GM12892 (cell line): ENCODE results near the gene NEFH.

ENCODE experiments used
- POLR2A ChIP-seq: IDR thresholded peaks from 2 replicates; pipeline ENCODE4 v1.6.1; 2011; ENCODE audit warnings: low read depth, low read length, control low read depth
- POLR2AphosphoS5 ChIP-seq: IDR thresholded peaks from 2 replicates; pipeline ENCODE4 v1.6.1; 2011; ENCODE audit warnings: low read depth, low read length, control low read depth
- TAF1 ChIP-seq: IDR thresholded peaks from 2 replicates; pipeline ENCODE4 v1.6.1; 2011; ENCODE audit warnings: low read depth, mild to moderate bottlenecking, control low read depth, low read length, borderline replicate concordance

DNA sequence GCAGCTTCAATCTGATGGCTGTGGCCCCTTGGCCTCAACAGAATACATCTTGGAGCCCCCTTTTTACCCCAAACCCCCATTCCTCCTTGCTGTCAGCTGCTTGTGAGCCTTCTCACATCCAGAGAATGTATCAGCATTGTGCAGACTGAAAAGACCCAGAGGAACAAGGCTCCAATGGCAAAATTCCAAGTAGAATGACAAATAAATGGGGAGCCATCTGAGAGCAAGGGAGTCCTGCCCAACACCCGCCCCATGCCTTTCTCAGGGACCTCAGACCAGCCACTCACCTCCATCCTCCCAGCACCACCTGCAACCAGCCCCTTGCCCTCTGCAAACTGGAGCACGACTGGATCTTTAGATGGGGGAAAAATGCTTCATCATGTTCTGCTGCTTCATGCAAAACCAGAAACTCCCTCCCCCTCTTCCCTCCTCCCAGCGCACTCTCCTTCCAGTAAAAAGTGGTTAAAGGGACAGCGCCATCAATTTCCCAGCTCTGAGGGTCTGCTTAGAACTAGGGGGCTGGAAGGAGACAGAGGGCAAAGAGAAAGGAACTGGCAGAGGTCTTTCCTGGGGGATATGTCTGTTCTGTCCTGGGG is 2.2 kb upstream of the NEFH start:
- no peak for TF ChIP-seq POLR2A
- TF ChIP-seq TAF1, result no peak
- no peak for TF ChIP-seq POLR2AphosphoS5
